ENCODE measurements around the gene PLEK.

- no peak for TF ChIP-seq ZFP3 (CRISPR knock-in tag; IDR thresholded peaks at IDR 0.05)
- TF ChIP-seq ARNTL (CRISPR knock-in tag; IDR thresholded peaks at IDR 0.05; ENCODE audit: borderline replicate concordance, low read depth) = no peak
- TF ChIP-seq PPARA (CRISPR knock-in tag; IDR thresholded peaks at IDR 0.05; ENCODE audit: borderline replicate concordance) = no peak
- no peak for TF ChIP-seq PATZ1 (CRISPR knock-in tag; IDR thresholded peaks at IDR 0.05; ENCODE audit: borderline replicate concordance)
- TF ChIP-seq CREB5 (CRISPR knock-in tag; IDR thresholded peaks at IDR 0.05; ENCODE audit: low read depth) = no peak
- TF ChIP-seq ZC3H10 (CRISPR knock-in tag; IDR thresholded peaks at IDR 0.05) = no peak
- no peak for TF ChIP-seq TSHZ2 (CRISPR knock-in tag; IDR thresholded peaks at IDR 0.05)
- TF ChIP-seq OSR1 (CRISPR knock-in tag; IDR thresholded peaks at IDR 0.05) = no peak
- no peak for TF ChIP-seq ZFP30 (CRISPR knock-in tag; IDR thresholded peaks at IDR 0.05)
- no peak for TF ChIP-seq SNAI2 (CRISPR knock-in tag; IDR thresholded peaks at IDR 0.05)
- no peak for TF ChIP-seq CSDC2 (CRISPR knock-in tag; IDR thresholded peaks at IDR 0.05)
- TF ChIP-seq ZNF565 (CRISPR knock-in tag; conservative IDR thresholded peaks at IDR 0.05; ENCODE audit: low read depth) = no peak
These were observed 18.7 kb downstream of the PLEK start for GRCh38 chr2:68383778-68384177.

Data from SK-N-SH treated with all-trans-retinoic acid at 6 μM for 48 hours (cell line).